ENCODE results near the gene KRT86.
A peak's percentile ranks its signal among the peaks of the same experiment; 100 is the strongest.
"Not testable (repeated sequence)": the region's sequence is repeated elsewhere in the genome, so short reads cannot be mapped to it uniquely, and the experiment has no call there.

The KRT86 gene

GRCh38 chr12:52238207-52238840 is 36.1 kb upstream of the KRT86 start:
- no peak overlapping the region for H3K4me3 Mint-ChIP-seq
- H3K36me3 Mint-ChIP-seq (ENCODE audit: low read depth), result no peaks in the 10 kb centered on the region
- no peak for TF ChIP-seq CTCF (IDR thresholded peaks at IDR 0.05; ENCODE audit: unreplicated experiment in 3 of 3)
- peaks cover under 1% of the 10 kb centered on the region for H3K4me1 Mint-ChIP-seq
- no peaks in the 10 kb centered on the region for H3K9me3 Mint-ChIP-seq
- no peak overlapping the region for H3K27ac Mint-ChIP-seq
- H3K27me3 Mint-ChIP-seq (ENCODE audit: low read depth), result peaks cover 65% of the 10 kb centered on the region

- H3K27me3 Mint-ChIP-seq (ENCODE audit: low read depth), result peaks cover 59% of the 10 kb centered on the region
- H3K27ac Mint-ChIP-seq, result no peak overlapping the region
- peaks cover 8% of the 10 kb centered on the region for H3K4me1 Mint-ChIP-seq
- no peaks in the 10 kb centered on the region for H3K9me3 Mint-ChIP-seq
- no peak overlapping the region for H3K4me3 Mint-ChIP-seq
- TF ChIP-seq CTCF (IDR thresholded peaks at IDR 0.05; ENCODE audit: unreplicated experiment in 3 of 3), result no peak
- H3K36me3 Mint-ChIP-seq (ENCODE audit: low read depth), result no peaks in the 10 kb centered on the region
These were observed 35.4 kb upstream of the KRT86 start for GRCh38 chr12:52238916-52239646.

GRCh38 chr12:52239767-52240166 is 34.7 kb upstream of the KRT86 start:
- Mint-ChIP-seq H3K9me3 (no peaks in the 10 kb centered on the region), H3K27me3 (ENCODE audit: low read depth) (peaks cover 57% of the 10 kb centered on the region), H3K4me1 (peaks cover 15% of the 10 kb centered on the region), H3K4me3 (no peak overlapping the region), H3K36me3 (ENCODE audit: low read depth) (no peaks in the 10 kb centered on the region), H3K27ac (peak overlapping the region in 1 of 3 experiments; percentile 34)
- TF ChIP-seq CTCF (IDR thresholded peaks at IDR 0.05; ENCODE audit: unreplicated experiment in 3 of 3), result no peak

GRCh38 chr12:52240247-52240646 is 34.2 kb upstream of the KRT86 start:
- not testable (repeated sequence) for H3K4me3 Mint-ChIP-seq; H3K36me3 Mint-ChIP-seq (ENCODE audit: low read depth)

GRCh38 chr12:52241205-52241842 is 33.1 kb upstream of the KRT86 start:
- H3K9me3 Mint-ChIP-seq, result no peaks in the 10 kb centered on the region
- peaks cover 61% of the 10 kb centered on the region for H3K27me3 Mint-ChIP-seq (ENCODE audit: low read depth)
- peaks cover 29% of the 10 kb centered on the region for H3K4me1 Mint-ChIP-seq
- no peak overlapping the region for H3K4me3 Mint-ChIP-seq
- no peak for TF ChIP-seq CTCF (IDR thresholded peaks at IDR 0.05; ENCODE audit: unreplicated experiment in 3 of 3)
- H3K27ac Mint-ChIP-seq, result no peak overlapping the region
- no peaks in the 10 kb centered on the region for H3K36me3 Mint-ChIP-seq (ENCODE audit: low read depth)

More at GRCh38 chr12:52240247-52240646, 34.2 kb upstream of the KRT86 start:
- H3K27ac Mint-ChIP-seq, H3K9me3 Mint-ChIP-seq: not testable (repeated sequence)
- Mint-ChIP-seq H3K27me3 (ENCODE audit: low read depth) (peaks cover 57% of the 10 kb centered on the region), H3K4me1 (peaks cover 20% of the 10 kb centered on the region)

- no peaks in the 10 kb centered on the region for H3K36me3 Mint-ChIP-seq (ENCODE audit: low read depth)
- no peaks in the 10 kb centered on the region for H3K9me3 Mint-ChIP-seq
- H3K4me3 Mint-ChIP-seq, result no peak overlapping the region
- TF ChIP-seq CTCF (IDR thresholded peaks at IDR 0.05; ENCODE audit: unreplicated experiment in 3 of 3), result no peak
- peak overlapping the region in 1 of 3 experiments; percentile 87 for H3K27ac Mint-ChIP-seq
- peaks cover 56% of the 10 kb centered on the region for H3K27me3 Mint-ChIP-seq (ENCODE audit: low read depth)
- peaks cover 39% of the 10 kb centered on the region for H3K4me1 Mint-ChIP-seq
These were observed 31.8 kb upstream of the KRT86 start for GRCh38 chr12:52242442-52243258.
